Calu3 (cell line): Measurements from ENCODE around the gene UBR2. TPM values are rescaled to one million over a fixed set of nuclear protein-coding genes. Genes with fewer than 3 reads are reported as not detected.

Experiments
- BruUV-seq: library from RNA; stranded (reverse); fragments of 400-500 nt; replicated peaks from 2 replicates; lab custom pipeline; 2021; lab: Mats Ljungman, UMichigan
- CTCF ChIA-PET: fragments of 300-600 bp; sonication (Branson Sonifier 250); formaldehyde crosslinking; loops from one replicate; lab custom pipeline; 2022; ENCODE audit warnings: antibody characterized with exemption; lab: Charles Lee
- DNase-seq: peaks from one replicate; pipeline ENCODE4 v3.0.0; 2022
- H3K27ac Mint-ChIP-seq: one replicate; pipeline ENCODE4 v1.8.0; 2022; ENCODE audit warnings: mixed read lengths; ENCODE audit not compliant: unreplicated experiment
- H3K27me3 Mint-ChIP-seq: one replicate; pipeline ENCODE4 v1.8.0; 2022; ENCODE audit warnings: mixed read lengths; ENCODE audit not compliant: unreplicated experiment
- H3K36me3 Mint-ChIP-seq: one replicate; pipeline ENCODE4 v1.8.0; 2022; ENCODE audit warnings: mild to moderate bottlenecking, moderate library complexity, mixed read lengths; ENCODE audit not compliant: insufficient read depth, unreplicated experiment
- H3K4me1 Mint-ChIP-seq: one replicate; pipeline ENCODE4 v1.8.0; 2022; ENCODE audit warnings: mild to moderate bottlenecking, low read depth, mixed read lengths; ENCODE audit not compliant: unreplicated experiment
- H3K4me3 Mint-ChIP-seq: one replicate; pipeline ENCODE4 v1.8.0; 2022; ENCODE audit warnings: mild to moderate bottlenecking, low read depth, moderate library complexity, mixed read lengths; ENCODE audit not compliant: unreplicated experiment
- H3K9me3 Mint-ChIP-seq: one replicate; pipeline ENCODE4 v1.8.0; 2022; ENCODE audit warnings: low read depth, mixed read lengths; ENCODE audit not compliant: unreplicated experiment
- intact Hi-C: fragments of 100-400 bp; cut with micrococcal nuclease; formaldehyde crosslinking; loops from one replicate; pipeline ENCODE4 v1.10.0; 2022; ENCODE audit not compliant: unreplicated experiment
- total RNA-seq: library from RNA; stranded (reverse); gene quantifications from 2 replicates; pipeline ENCODE4 v1.2.3, GENCODE V29; 2022
- TF ChIP-seq, protein P1 (sequence below): fragments of 200-600 bp; IDR thresholded peaks from one replicate; pipeline ENCODE4 v1.8.0; 2022; ENCODE audit warnings: antibody characterized with exemption; ENCODE audit not compliant: unreplicated experiment

UBR2 gene
- total RNA-seq, 1 experiment from 2014 or later: 32.4 TPM

DNA sequence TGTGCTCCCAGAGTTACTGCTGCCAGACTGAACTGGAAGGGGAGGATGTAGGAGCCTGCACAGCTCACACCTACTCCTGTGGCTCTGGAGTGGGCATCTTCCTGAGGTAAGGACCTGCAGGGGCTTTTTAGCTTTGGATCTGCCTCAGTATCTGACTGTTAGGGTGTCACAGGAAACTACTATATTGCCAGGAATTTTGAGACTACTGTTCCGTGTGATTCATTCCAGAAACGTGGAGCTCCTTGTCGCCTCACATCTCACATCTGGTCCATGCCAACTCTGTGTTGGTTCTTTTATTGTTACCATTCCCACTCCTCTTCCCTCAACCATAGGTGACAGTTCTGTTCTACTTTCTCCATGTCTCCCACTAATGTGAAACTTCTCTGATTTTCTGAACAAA lies 124.5 kb downstream of the UBR2 start:
- CTCF ChIA-PET: no interaction called here
- no TSS peak for BruUV-seq
- intact Hi-C loops: no loop called here
- H3K36me3 Mint-ChIP-seq: peaks cover 47% of the 10 kb centered on the region
- no peaks in the 10 kb centered on the region for H3K9me3 Mint-ChIP-seq
- no peaks in the 10 kb centered on the region for H3K27me3 Mint-ChIP-seq
- DNase-seq: no peak
- H3K4me1 Mint-ChIP-seq: peaks cover 8% of the 10 kb centered on the region
- no peak overlapping the region for H3K27ac Mint-ChIP-seq
- TF ChIP-seq, protein P1, sequence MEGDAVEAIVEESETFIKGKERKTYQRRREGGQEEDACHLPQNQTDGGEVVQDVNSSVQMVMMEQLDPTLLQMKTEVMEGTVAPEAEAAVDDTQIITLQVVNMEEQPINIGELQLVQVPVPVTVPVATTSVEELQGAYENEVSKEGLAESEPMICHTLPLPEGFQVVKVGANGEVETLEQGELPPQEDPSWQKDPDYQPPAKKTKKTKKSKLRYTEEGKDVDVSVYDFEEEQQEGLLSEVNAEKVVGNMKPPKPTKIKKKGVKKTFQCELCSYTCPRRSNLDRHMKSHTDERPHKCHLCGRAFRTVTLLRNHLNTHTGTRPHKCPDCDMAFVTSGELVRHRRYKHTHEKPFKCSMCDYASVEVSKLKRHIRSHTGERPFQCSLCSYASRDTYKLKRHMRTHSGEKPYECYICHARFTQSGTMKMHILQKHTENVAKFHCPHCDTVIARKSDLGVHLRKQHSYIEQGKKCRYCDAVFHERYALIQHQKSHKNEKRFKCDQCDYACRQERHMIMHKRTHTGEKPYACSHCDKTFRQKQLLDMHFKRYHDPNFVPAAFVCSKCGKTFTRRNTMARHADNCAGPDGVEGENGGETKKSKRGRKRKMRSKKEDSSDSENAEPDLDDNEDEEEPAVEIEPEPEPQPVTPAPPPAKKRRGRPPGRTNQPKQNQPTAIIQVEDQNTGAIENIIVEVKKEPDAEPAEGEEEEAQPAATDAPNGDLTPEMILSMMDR: no peak
- H3K4me3 Mint-ChIP-seq: no peak overlapping the region

DNA sequence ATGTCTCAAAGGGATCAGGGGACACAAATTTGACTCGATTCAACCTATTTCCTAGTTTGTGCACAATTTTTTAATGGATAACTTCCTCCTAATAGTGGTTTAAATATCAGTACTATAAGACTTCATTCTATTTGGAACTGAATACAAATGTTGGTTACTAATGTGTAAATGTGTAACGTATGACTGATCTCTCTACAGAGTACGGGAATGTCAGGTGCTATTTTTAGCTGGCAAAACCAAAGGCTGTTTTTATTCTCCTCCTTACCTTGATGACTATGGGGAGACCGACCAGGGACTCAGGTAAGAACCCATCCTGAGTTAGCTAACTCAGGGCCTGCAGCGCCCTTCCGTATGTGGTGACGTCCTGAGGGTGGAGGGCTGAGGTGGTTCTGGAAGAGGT lies 125.5 kb downstream of the UBR2 start:
- TF ChIP-seq, protein P1: no peak
- no peak for DNase-seq
- Mint-ChIP-seq H3K9me3 (no peaks in the 10 kb centered on the region), H3K4me1 (peaks cover 8% of the 10 kb centered on the region), H3K36me3 (peaks cover 43% of the 10 kb centered on the region), H3K4me3 (no peak overlapping the region), H3K27me3 (no peaks in the 10 kb centered on the region), H3K27ac (no peak overlapping the region)
- intact Hi-C loops: no loop called here
- BruUV-seq: no TSS peak
- CTCF ChIA-PET: interaction anchor here (0.6 to 1.4 kb wide), 2 partner anchors 37 to 128 kb away, joined by 4 read pairs; no protein-coding TSS in a partner anchor

DNA sequence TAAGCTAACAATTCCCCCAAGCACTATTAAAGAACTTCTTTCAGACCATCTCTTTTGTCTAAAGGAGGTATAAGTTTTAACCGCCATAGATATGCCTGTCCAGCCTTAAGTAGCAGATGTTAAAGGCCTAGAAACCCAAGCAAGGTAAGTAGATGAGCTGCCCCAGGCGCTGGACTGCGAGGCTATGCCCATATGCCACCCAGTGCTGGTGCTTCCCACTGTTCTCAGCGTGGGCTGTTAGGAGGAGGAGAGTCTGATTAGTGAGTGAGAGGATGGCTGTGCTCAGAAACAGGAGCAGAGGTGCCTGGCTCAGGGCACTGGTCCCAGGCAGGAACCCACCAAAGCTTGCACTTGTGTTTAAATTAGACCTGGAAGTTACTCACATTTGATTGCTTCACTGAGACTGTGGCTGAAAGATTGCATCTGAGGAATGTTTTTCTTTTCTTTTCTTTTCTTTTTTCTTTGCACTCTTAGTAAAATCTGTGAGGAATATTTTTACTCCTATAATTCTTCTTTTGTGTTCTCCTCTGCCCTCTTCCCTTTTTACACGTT lies 126.4 kb downstream of the UBR2 start:
- DNase-seq: no peak
- Mint-ChIP-seq H3K27me3 (no peaks in the 10 kb centered on the region), H3K4me3 (no peak overlapping the region), H3K36me3 (peaks cover 37% of the 10 kb centered on the region), H3K9me3 (no peaks in the 10 kb centered on the region), H3K4me1 (peaks cover 8% of the 10 kb centered on the region), H3K27ac (no peak overlapping the region)
- CTCF ChIA-PET: interaction anchor here (1.4 kb wide), 1 partner anchor 36 kb away, joined by 4 read pairs; no protein-coding TSS in a partner anchor
- intact Hi-C loops: no loop called here
- TF ChIP-seq, protein P1: no peak
- BruUV-seq: no TSS peak

DNA sequence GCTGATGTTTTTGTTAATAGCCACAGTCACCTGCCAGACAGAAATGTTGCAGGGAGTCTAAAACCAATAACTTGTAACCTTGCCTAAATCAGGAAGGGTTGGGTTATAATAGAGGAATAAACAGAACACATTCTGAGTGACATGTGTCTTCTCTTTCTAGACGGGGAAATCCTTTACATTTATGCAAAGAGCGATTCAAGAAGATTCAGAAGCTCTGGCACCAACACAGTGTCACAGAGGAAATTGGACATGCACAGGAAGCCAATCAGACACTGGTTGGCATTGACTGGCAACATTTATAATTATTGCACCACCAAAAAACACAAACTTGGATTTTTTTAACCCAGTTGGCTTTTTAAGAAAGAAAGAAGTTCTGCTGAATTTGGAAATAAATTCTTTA lies 127.0 kb downstream of the UBR2 start:
- DNase-seq: no peak
- Mint-ChIP-seq H3K4me1 (peaks cover 8% of the 10 kb centered on the region), H3K36me3 (peaks cover 37% of the 10 kb centered on the region), H3K4me3 (no peak overlapping the region), H3K9me3 (no peaks in the 10 kb centered on the region), H3K27ac (no peak overlapping the region), H3K27me3 (no peaks in the 10 kb centered on the region)
- no TSS peak for BruUV-seq
- intact Hi-C loops: no loop called here
- TF ChIP-seq, protein P1: no peak
- CTCF ChIA-PET: no interaction called here
